ENCODE data around the gene SYDE1.
"Not testable (repeated sequence)": the region's sequence is repeated elsewhere in the genome, so short reads cannot be mapped to it uniquely, and the experiment has no call there.

Gene SYDE1

DNA sequence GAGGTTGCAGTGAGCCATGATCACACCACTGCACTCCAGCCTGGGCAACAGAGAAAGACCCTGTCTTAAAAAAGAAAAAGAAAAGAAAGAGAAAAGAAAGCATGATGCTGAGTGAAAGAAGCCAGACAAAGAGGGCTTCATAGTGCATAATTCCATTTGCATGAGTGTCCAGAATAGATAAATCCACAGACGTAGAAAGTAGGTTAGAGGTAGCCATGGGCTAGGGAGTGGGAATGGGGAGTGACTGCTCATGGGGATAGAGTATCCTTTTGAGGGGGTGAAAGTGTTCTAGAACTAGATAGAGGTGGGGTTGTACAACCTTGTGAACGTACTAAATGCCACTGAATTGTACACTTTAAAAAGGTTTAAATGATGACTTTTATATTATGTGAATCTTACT lies 32.8 kb upstream of the SYDE1 start:
- H3K9me3 ChIP-seq (ENCODE audit: insufficient read depth, low read length), result no peaks in the 10 kb centered on the region
- H3K36me3 ChIP-seq (ENCODE audit: low read length), result no peaks in the 10 kb centered on the region
- no peaks in the 10 kb centered on the region for H3F3A ChIP-seq (ENCODE audit: insufficient read depth)
- TF ChIP-seq, protein P1, sequence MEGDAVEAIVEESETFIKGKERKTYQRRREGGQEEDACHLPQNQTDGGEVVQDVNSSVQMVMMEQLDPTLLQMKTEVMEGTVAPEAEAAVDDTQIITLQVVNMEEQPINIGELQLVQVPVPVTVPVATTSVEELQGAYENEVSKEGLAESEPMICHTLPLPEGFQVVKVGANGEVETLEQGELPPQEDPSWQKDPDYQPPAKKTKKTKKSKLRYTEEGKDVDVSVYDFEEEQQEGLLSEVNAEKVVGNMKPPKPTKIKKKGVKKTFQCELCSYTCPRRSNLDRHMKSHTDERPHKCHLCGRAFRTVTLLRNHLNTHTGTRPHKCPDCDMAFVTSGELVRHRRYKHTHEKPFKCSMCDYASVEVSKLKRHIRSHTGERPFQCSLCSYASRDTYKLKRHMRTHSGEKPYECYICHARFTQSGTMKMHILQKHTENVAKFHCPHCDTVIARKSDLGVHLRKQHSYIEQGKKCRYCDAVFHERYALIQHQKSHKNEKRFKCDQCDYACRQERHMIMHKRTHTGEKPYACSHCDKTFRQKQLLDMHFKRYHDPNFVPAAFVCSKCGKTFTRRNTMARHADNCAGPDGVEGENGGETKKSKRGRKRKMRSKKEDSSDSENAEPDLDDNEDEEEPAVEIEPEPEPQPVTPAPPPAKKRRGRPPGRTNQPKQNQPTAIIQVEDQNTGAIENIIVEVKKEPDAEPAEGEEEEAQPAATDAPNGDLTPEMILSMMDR (IDR thresholded peaks at IDR 0.05; ENCODE audit: insufficient read depth, low read length, poor library complexity, severe bottlenecking), result no peak
- TF ChIP-seq EZH2phosphoT487 (conservative IDR thresholded peaks at IDR 0.05; ENCODE audit: low read length), result no peak
- no peak overlapping the region for H3K9ac ChIP-seq (ENCODE audit: low read length)
- no peaks in the 10 kb centered on the region for H3K9me2 ChIP-seq (replicated peaks; ENCODE audit: insufficient read depth, low read length)
- no peaks in the 10 kb centered on the region for H3K27me3 ChIP-seq (ENCODE audit: low read length)
- H3K27ac ChIP-seq (ENCODE audit: low read depth, low read length), result no peak overlapping the region
- no peak overlapping the region for H3K4me2 ChIP-seq (ENCODE audit: low read depth, low read length, poor library complexity, severe bottlenecking)
- H4K20me1 ChIP-seq (ENCODE audit: low read depth, low read length), result no peaks in the 10 kb centered on the region
- H3K79me2 ChIP-seq (ENCODE audit: insufficient read depth, low read length), result no peaks in the 10 kb centered on the region
- H2AFZ ChIP-seq (ENCODE audit: low read depth, low read length, severe bottlenecking), result no peak overlapping the region
- no peak overlapping the region for H3K4me3 ChIP-seq (ENCODE audit: insufficient read depth, low read length, poor library complexity, severe bottlenecking)

DNA sequence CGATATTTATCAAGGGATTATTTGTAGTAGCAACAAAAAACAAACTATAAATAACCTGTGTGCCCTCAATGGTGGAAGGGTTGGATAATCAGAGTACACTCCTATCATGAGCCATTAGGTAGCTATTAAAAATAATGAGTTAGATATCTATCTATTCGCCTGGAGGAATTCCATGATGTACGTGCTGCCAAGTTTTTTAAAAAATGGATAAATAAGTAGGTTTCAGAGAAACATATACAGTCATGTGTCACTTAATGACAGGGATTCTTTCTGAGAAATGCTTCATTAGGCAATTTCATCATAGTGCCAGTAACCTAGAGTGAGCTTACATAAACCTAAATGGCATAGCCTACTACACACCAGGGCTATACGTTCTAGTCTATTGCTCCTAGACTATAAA lies 31.4 kb upstream of the SYDE1 start:
- Histone ChIP-seq H3K9ac (ENCODE audit: low read length) (no peak overlapping the region), H3K4me3 (ENCODE audit: insufficient read depth, low read length, poor library complexity, severe bottlenecking) (no peak overlapping the region), H2AFZ (ENCODE audit: low read depth, low read length, severe bottlenecking) (no peak overlapping the region), H4K20me1 (ENCODE audit: low read depth, low read length) (no peaks in the 10 kb centered on the region), H3K36me3 (ENCODE audit: low read length) (no peaks in the 10 kb centered on the region), H3F3A (ENCODE audit: insufficient read depth) (no peaks in the 10 kb centered on the region), H3K27ac (ENCODE audit: low read depth, low read length) (no peak overlapping the region), H3K4me2 (ENCODE audit: low read depth, low read length, poor library complexity, severe bottlenecking) (no peak overlapping the region), H3K9me3 (ENCODE audit: insufficient read depth, low read length) (no peaks in the 10 kb centered on the region), H3K9me2 (replicated peaks; ENCODE audit: insufficient read depth, low read length) (no peaks in the 10 kb centered on the region), H3K27me3 (ENCODE audit: low read length) (no peaks in the 10 kb centered on the region), H3K79me2 (ENCODE audit: insufficient read depth, low read length) (no peaks in the 10 kb centered on the region)
- TF ChIP-seq, protein P1 (IDR thresholded peaks at IDR 0.05; ENCODE audit: insufficient read depth, low read length, poor library complexity, severe bottlenecking), result no peak
- TF ChIP-seq EZH2phosphoT487 (conservative IDR thresholded peaks at IDR 0.05; ENCODE audit: low read length), result no peak

DNA sequence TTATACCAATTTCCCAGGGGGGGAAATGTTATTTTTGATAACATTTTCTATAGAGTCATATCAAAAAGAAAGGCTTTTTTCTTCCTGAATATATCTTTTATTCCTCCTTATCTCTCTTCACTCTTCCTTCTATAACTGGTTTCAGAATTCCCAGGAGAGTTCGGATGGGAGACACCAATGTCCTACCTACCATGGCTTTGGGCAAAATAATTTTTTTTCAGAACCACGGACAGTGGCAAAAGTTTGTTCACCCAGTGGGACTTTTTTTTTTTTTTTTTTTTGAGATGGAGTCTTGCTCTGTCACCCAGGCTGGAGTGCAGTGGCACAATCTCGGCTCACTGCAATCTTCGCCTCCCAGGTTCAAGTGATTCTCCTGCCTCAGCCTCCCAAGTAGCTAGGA lies 27.2 kb upstream of the SYDE1 start:
- H3K79me2 ChIP-seq (ENCODE audit: insufficient read depth, low read length); H3K36me3 ChIP-seq (ENCODE audit: low read length); H3K27ac ChIP-seq (ENCODE audit: low read depth, low read length); H3K9me3 ChIP-seq (ENCODE audit: insufficient read depth, low read length); H3K4me2 ChIP-seq (ENCODE audit: low read depth, low read length, poor library complexity, severe bottlenecking); H3K4me3 ChIP-seq (ENCODE audit: insufficient read depth, low read length, poor library complexity, severe bottlenecking); H3K9me2 ChIP-seq (replicated peaks; ENCODE audit: insufficient read depth, low read length); H3K27me3 ChIP-seq (ENCODE audit: low read length); H3K9ac ChIP-seq (ENCODE audit: low read length); H4K20me1 ChIP-seq (ENCODE audit: low read depth, low read length); H3F3A ChIP-seq (ENCODE audit: insufficient read depth); H2AFZ ChIP-seq (ENCODE audit: low read depth, low read length, severe bottlenecking): not testable (repeated sequence)

DNA sequence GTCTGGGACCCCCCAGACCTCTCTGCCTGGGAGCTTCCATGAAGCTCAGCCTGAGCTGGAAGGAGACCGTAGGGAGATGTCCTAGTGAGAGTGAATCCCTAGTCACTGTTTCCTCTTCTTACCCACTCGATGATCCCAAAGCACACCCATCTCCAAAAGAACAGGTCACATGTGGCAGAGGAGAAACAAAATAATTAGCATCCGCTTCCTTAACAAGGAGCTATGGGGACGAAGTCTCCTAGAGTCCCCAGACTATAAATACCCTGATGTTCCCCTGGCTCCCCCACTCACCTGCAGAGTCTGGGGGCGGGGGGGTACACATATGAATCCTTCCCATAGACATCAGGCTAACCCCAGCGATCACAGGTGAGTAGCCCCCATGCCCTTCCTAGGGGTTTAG lies 25.3 kb upstream of the SYDE1 start, which contains the start of gene OR1I1:
OR1I1 (plus strand) TSS at position 301 of the 400 bp plus-strand sequence. CDS start 4,855 bp downstream, outside the sequence.
- no peak within 1 kb of the TSS for H3K4me2 ChIP-seq (ENCODE audit: low read depth, low read length, poor library complexity, severe bottlenecking)
- no peak for TF ChIP-seq EZH2phosphoT487 (conservative IDR thresholded peaks at IDR 0.05; ENCODE audit: low read length)
- TF ChIP-seq, protein P1 (IDR thresholded peaks at IDR 0.05; ENCODE audit: insufficient read depth, low read length, poor library complexity, severe bottlenecking), result no peak

More for the DNA sequence above, 25.3 kb upstream of the SYDE1 start, which contains the start of gene OR1I1:
- H3K9ac ChIP-seq (ENCODE audit: low read length), result no peak within 1 kb of the TSS
- no peaks in the 10 kb centered on the region for H3F3A ChIP-seq (ENCODE audit: insufficient read depth)
- H3K9me2 ChIP-seq (replicated peaks; ENCODE audit: insufficient read depth, low read length), result no peaks in the 10 kb centered on the region
- no peaks in the 10 kb centered on the region for H3K27me3 ChIP-seq (ENCODE audit: low read length)
- H2AFZ ChIP-seq (ENCODE audit: low read depth, low read length, severe bottlenecking), result no peak within 1 kb of the TSS
- H4K20me1 ChIP-seq (ENCODE audit: low read depth, low read length), result no peaks in the 10 kb centered on the region
- no peaks in the 10 kb centered on the region for H3K36me3 ChIP-seq (ENCODE audit: low read length)
- H3K79me2 ChIP-seq (ENCODE audit: insufficient read depth, low read length), result no peaks in the 10 kb centered on the region
- no peaks in the 10 kb centered on the region for H3K9me3 ChIP-seq (ENCODE audit: insufficient read depth, low read length)
- no peak within 1 kb of the TSS for H3K4me3 ChIP-seq (ENCODE audit: insufficient read depth, low read length, poor library complexity, severe bottlenecking)
- no peak within 1 kb of the TSS for H3K27ac ChIP-seq (ENCODE audit: low read depth, low read length)
